Measurements from ENCODE around the gene SCMH1. TPM values are rescaled to one million over a fixed set of nuclear protein-coding genes. Genes with fewer than 3 reads are reported as not detected.

Gene SCMH1
- polyA plus RNA-seq, 1 of the 3 experiments (the other 2 are of a cell fraction) = 38.5 TPM

DNA sequence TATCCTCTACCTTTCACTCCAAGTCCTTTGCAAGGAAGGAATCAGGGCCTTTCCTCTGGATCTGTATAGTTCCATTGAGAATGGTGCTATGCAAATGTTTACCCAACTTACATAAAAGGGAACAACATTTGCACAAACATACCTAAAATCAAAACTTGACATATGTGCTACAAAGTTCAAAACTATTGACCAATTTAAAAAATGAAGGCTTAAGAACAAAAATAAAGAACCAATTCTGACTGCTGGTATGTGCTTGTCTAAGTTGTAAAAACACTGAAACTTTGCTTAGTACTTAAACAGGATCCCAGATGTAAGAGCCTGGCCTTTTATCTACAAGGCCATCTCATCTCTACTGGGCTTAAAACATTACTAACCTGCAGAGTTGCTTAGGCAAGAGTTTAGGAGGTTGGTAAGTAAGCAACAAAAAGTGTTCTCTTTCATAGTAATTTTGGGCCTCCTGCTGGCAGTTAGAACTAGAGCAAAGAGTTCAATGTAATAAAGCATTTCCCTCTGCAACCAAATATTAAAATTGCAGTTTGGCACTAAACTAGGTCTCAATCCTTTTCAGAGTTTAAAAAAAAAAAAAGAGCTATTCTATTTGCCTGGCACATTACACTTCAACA is 2.0 kb downstream of the SCMH1 start (continued):
- TF ChIP-seq, protein P1, sequence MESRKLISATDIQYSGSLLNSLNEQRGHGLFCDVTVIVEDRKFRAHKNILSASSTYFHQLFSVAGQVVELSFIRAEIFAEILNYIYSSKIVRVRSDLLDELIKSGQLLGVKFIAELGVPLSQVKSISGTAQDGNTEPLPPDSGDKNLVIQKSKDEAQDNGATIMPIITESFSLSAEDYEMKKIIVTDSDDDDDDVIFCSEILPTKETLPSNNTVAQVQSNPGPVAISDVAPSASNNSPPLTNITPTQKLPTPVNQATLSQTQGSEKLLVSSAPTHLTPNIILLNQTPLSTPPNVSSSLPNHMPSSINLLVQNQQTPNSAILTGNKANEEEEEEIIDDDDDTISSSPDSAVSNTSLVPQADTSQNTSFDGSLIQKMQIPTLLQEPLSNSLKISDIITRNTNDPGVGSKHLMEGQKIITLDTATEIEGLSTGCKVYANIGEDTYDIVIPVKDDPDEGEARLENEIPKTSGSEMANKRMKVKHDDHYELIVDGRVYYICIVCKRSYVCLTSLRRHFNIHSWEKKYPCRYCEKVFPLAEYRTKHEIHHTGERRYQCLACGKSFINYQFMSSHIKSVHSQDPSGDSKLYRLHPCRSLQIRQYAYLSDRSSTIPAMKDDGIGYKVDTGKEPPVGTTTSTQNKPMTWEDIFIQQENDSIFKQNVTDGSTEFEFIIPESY (IDR thresholded peaks at IDR 0.05; ENCODE audit: borderline replicate concordance, low read depth) = no peak
- TF ChIP-seq FOXJ3 (CRISPR knock-in tag; IDR thresholded peaks at IDR 0.05) (no peak), EP300 (IDR thresholded peaks at IDR 0.05; ENCODE audit: borderline replicate concordance in 1 of 2, low read depth in 1 of 2, low read length in 1 of 2) (no peak), NRF1 (IDR thresholded peaks at IDR 0.05; ENCODE audit: low read depth, low read length) (no peak), POLR2AphosphoS5 (IDR thresholded peaks at IDR 0.05; ENCODE audit: low read depth, low read length) (no peak), SIN3A (IDR thresholded peaks at IDR 0.05; ENCODE audit: borderline replicate concordance, low read depth, low read length) (0 out of 2 replicates have a peak, but pooled peaks have one; percentile 19), FOXM1 (IDR thresholded peaks at IDR 0.05; ENCODE audit: low read depth) (no peak), RXRA (IDR thresholded peaks at IDR 0.05; ENCODE audit: borderline replicate concordance, low read depth) (no peak), YY1 (IDR thresholded peaks at IDR 0.05; ENCODE audit: low read depth) (no peak), SMC3 (IDR thresholded peaks at IDR 0.05; ENCODE audit: low read depth, low read length) (peak; percentile 33; the same call in 1 of the 2 replicates), RCOR1 (IDR thresholded peaks at IDR 0.05; ENCODE audit: low read length) (no peak), USF2 (IDR thresholded peaks at IDR 0.05; ENCODE audit: borderline replicate concordance, low read depth, low read length) (no peak), MXI1 (IDR thresholded peaks at IDR 0.05; ENCODE audit: low read depth, low read length) (no peak), GABPA (IDR thresholded peaks at IDR 0.05; ENCODE audit: low read depth) (no peak), RAD21 (IDR thresholded peaks at IDR 0.05; ENCODE audit: low read length) (peak; percentile 55), MEF2A (IDR thresholded peaks at IDR 0.05; ENCODE audit: borderline replicate concordance, low read depth) (no peak)
- TF ChIP-seq, protein P2, sequence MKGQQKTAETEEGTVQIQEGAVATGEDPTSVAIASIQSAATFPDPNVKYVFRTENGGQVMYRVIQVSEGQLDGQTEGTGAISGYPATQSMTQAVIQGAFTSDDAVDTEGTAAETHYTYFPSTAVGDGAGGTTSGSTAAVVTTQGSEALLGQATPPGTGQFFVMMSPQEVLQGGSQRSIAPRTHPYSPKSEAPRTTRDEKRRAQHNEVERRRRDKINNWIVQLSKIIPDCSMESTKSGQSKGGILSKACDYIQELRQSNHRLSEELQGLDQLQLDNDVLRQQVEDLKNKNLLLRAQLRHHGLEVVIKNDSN (IDR thresholded peaks at IDR 0.05; ENCODE audit: borderline replicate concordance, low read depth) = no peak

All from SK-N-SH (cell line).